T47D (cell line): Measurements from ENCODE around the gene DOCK6.

Source experiments
- DNase-seq, 2 experiments: peaks; one replicate each; pipeline versions ENCODE4 v3.0.0 to v3.0.0-alpha.2; 2011 to 2012; ENCODE audit warnings: low read depth in 1 of 2, low spot score in 1 of 2
- JUND ChIP-seq: IDR thresholded peaks from 2 replicates; pipeline ENCODE4 v1.6.1; 2012; ENCODE audit warnings: low read depth
- in situ Hi-C: cut with HindIII; loops from 2 replicates; pipeline ENCODE4 v1.10.0; 2016; ENCODE audit warnings: low sequenced_read_pairs, low pct_unique_long_range_greater_than_20kb

The DOCK6 gene

GRCh38 chr19:11236324-11237301, 25.7 kb downstream of the DOCK6 start:
- DNase-seq: no peak
- no peak for TF ChIP-seq JUND
- in situ Hi-C loops: no loop called here

GRCh38 chr19:11234486-11235075, 27.7 kb downstream of the DOCK6 start:
- in situ Hi-C loops: no loop called here
- peak in 1 of 2 experiments; percentile 28 for DNase-seq
- TF ChIP-seq JUND: no peak

GRCh38 chr19:11233073-11233472, 29.3 kb downstream of the DOCK6 start:
- in situ Hi-C loops: no loop called here
- no peak for TF ChIP-seq JUND
- DNase-seq: no peak

GRCh38 chr19:11232555-11232954, 29.8 kb downstream of the DOCK6 start:
- in situ Hi-C loops: no loop called here
- no peak for TF ChIP-seq JUND
- no peak for DNase-seq

GRCh38 chr19:11230621-11231386, 31.5 kb downstream of the DOCK6 start:
- no peak for TF ChIP-seq JUND
- peak in 1 of 2 experiments; percentile 6 for DNase-seq
- in situ Hi-C loops: no loop called here

GRCh38 chr19:11227195-11227886, 35.0 kb downstream of the DOCK6 start:
- peak in 1 of 2 experiments; percentile 62 for DNase-seq
- in situ Hi-C loops: no loop called here

GRCh38 chr19:11226716-11227166, 35.6 kb downstream of the DOCK6 start:
- in situ Hi-C loops: no loop called here
- no peak for DNase-seq

More at GRCh38 chr19:11227195-11227886, 35.0 kb downstream of the DOCK6 start:
- no peak for TF ChIP-seq JUND

GRCh38 chr19:11225815-11226214, 36.5 kb downstream of the DOCK6 start:
- in situ Hi-C loops: no loop called here
- DNase-seq: no peak
- TF ChIP-seq JUND: no peak

More at GRCh38 chr19:11226716-11227166, 35.6 kb downstream of the DOCK6 start:
- TF ChIP-seq JUND: no peak

GRCh38 chr19:11225172-11225571, 37.2 kb downstream of the DOCK6 start:
- no peak for DNase-seq
- in situ Hi-C loops: no loop called here
- no peak for TF ChIP-seq JUND

GRCh38 chr19:11224429-11224828, 37.9 kb downstream of the DOCK6 start:
- in situ Hi-C loops: no loop called here

GRCh38 chr19:11223200-11223599, 39.1 kb downstream of the DOCK6 start:
- in situ Hi-C loops: no loop called here

More at GRCh38 chr19:11224429-11224828, 37.9 kb downstream of the DOCK6 start:
- no peak for DNase-seq
- TF ChIP-seq JUND: no peak

More at GRCh38 chr19:11223200-11223599, 39.1 kb downstream of the DOCK6 start:
- DNase-seq: no peak
- TF ChIP-seq JUND: no peak
